ENCODE results near the gene TUBB6.

DNA sequence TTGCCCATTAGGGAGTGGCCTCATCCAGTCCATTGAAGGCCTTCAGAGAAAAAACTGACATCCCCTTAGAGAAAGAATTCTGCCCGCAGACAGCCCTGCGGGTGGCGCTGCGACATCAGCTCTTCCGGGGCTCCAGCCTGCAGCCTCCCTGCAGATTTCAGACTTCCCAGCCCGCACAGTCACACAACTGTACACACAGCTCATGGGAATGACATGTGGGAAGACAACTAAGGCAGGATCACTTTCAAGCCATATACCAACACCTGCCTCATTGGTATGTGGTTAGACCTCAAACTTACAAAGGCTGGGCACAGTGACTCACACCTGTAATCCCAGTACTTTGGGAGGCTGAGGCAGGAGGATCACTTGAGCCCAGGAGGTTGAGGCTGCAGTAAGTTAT, 24.8 kb upstream of the TUBB6 start:
- no peak for TF ChIP-seq FOXK2 (IDR thresholded peaks at IDR 0.05)
- no peak for TF ChIP-seq ZFYVE20 (CRISPR knock-in tag; IDR thresholded peaks at IDR 0.05; ENCODE audit: borderline replicate concordance, low read depth)
- TF ChIP-seq, protein P1, sequence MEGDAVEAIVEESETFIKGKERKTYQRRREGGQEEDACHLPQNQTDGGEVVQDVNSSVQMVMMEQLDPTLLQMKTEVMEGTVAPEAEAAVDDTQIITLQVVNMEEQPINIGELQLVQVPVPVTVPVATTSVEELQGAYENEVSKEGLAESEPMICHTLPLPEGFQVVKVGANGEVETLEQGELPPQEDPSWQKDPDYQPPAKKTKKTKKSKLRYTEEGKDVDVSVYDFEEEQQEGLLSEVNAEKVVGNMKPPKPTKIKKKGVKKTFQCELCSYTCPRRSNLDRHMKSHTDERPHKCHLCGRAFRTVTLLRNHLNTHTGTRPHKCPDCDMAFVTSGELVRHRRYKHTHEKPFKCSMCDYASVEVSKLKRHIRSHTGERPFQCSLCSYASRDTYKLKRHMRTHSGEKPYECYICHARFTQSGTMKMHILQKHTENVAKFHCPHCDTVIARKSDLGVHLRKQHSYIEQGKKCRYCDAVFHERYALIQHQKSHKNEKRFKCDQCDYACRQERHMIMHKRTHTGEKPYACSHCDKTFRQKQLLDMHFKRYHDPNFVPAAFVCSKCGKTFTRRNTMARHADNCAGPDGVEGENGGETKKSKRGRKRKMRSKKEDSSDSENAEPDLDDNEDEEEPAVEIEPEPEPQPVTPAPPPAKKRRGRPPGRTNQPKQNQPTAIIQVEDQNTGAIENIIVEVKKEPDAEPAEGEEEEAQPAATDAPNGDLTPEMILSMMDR (CRISPR knock-in tag; IDR thresholded peaks at IDR 0.05) = peak; percentile 59
- no peak for TF ChIP-seq POLR2A (IDR thresholded peaks at IDR 0.05; ENCODE audit: insufficient read depth in 1 of 2, low read depth in 2 of 2, low read length in 2 of 2)
- TF ChIP-seq CEBPB (IDR thresholded peaks at IDR 0.05; ENCODE audit: borderline replicate concordance, low read depth, low read length) = no peak
- TF ChIP-seq YY1 (IDR thresholded peaks at IDR 0.05; ENCODE audit: insufficient read depth, insufficient replicate concordance, low read depth, low read length) = no peak
- no peak for TF ChIP-seq EZH2 (conservative IDR thresholded peaks at IDR 0.05; ENCODE audit: low read depth, low read length)
- TF ChIP-seq ZNF256 (CRISPR knock-in tag; conservative IDR thresholded peaks at IDR 0.05) = no peak
- no peak for TF ChIP-seq ARID2 (CRISPR knock-in tag; IDR thresholded peaks at IDR 0.05; ENCODE audit: borderline replicate concordance)

Data from HepG2 (cell line).